ENCODE results near the gene INPP5F.

DNA sequence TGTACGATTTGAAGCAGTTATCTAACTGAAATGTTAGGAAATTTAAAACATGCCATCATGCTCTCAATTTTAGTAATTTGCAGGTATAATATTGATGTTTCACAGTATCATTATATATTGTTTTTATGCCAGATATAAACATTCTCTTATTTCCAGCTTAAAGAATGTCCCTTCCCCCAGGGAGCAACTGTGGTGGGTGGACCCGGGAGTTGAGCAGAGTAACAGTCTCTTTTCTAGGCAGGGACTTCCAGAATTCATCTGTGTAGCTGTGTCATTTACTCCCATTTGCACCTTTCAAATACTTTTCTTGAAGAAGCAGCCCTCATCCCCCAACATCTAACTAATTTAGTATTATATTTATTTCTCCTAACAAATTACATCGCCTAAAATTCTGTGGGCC is 9.6 kb downstream of the INPP5F start:
- TF ChIP-seq CHD2 (IDR thresholded peaks at IDR 0.05; ENCODE audit: low read length, partially characterized antibody) (no peak), RAD21 (IDR thresholded peaks at IDR 0.05; ENCODE audit: low read length) (no peak), POLR2AphosphoS5 (IDR thresholded peaks at IDR 0.05; ENCODE audit: low read depth, low read length) (no peak), EZH2phosphoT487 (IDR thresholded peaks at IDR 0.05; ENCODE audit: borderline replicate concordance, low read depth) (no peak), SIN3A (IDR thresholded peaks at IDR 0.05; ENCODE audit: borderline replicate concordance, low read depth, low read length) (no peak), FOXJ3 (CRISPR knock-in tag; IDR thresholded peaks at IDR 0.05) (no peak)
- TF ChIP-seq, protein P1, sequence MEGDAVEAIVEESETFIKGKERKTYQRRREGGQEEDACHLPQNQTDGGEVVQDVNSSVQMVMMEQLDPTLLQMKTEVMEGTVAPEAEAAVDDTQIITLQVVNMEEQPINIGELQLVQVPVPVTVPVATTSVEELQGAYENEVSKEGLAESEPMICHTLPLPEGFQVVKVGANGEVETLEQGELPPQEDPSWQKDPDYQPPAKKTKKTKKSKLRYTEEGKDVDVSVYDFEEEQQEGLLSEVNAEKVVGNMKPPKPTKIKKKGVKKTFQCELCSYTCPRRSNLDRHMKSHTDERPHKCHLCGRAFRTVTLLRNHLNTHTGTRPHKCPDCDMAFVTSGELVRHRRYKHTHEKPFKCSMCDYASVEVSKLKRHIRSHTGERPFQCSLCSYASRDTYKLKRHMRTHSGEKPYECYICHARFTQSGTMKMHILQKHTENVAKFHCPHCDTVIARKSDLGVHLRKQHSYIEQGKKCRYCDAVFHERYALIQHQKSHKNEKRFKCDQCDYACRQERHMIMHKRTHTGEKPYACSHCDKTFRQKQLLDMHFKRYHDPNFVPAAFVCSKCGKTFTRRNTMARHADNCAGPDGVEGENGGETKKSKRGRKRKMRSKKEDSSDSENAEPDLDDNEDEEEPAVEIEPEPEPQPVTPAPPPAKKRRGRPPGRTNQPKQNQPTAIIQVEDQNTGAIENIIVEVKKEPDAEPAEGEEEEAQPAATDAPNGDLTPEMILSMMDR (IDR thresholded peaks at IDR 0.05) = no peak
- TF ChIP-seq, protein P2, sequence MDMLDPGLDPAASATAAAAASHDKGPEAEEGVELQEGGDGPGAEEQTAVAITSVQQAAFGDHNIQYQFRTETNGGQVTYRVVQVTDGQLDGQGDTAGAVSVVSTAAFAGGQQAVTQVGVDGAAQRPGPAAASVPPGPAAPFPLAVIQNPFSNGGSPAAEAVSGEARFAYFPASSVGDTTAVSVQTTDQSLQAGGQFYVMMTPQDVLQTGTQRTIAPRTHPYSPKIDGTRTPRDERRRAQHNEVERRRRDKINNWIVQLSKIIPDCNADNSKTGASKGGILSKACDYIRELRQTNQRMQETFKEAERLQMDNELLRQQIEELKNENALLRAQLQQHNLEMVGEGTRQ (IDR thresholded peaks at IDR 0.05; ENCODE audit: borderline replicate concordance, low read depth, low read length) = no peak
- TF ChIP-seq, protein P3, sequence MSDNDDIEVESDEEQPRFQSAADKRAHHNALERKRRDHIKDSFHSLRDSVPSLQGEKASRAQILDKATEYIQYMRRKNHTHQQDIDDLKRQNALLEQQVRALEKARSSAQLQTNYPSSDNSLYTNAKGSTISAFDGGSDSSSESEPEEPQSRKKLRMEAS (IDR thresholded peaks at IDR 0.05; ENCODE audit: low read depth) = no peak

Data from SK-N-SH (cell line).